Spleen (tissue), 11 donors: ENCODE measurements around the gene HSPB6. TPM values are rescaled to one million over a fixed set of nuclear protein-coding genes. Genes with fewer than 3 reads are reported as not detected.

ENCODE experiments used
- DNase-seq: peaks from one replicate; pipeline ENCODE4 v3.0.0-alpha.2; 2020
- H3K27ac ChIP-seq, 8 donors: fragments of 200-600 bp; sonication (generic) in 7 of 8; 1 replicate in 4 of 8; 2 replicates in 4 of 8; pipeline versions ENCODE4 v1.5.0 to v1.8.0; 2016 to 2021; ENCODE audit warnings: inconsistent platforms in 4 of 8, mild to moderate bottlenecking in 4 of 8, moderate library complexity in 1 of 8
- H3K27me3 ChIP-seq, 7 donors: fragments of 200-600 bp; sonication (generic) in 6 of 7; replicated peaks in 1 of 7; 1 replicate in 4 of 7; 2 replicates in 3 of 7; pipeline versions ENCODE4 v1.5.0 to v1.8.0; 2016 to 2021; ENCODE audit warnings: inconsistent platforms in 3 of 7, mild to moderate bottlenecking in 1 of 7
- H3K36me3 ChIP-seq, 6 donors: fragments of 200-600 bp; sonication (generic) in 5 of 6; 1 replicate in 4 of 6; 2 replicates in 2 of 6; pipeline versions ENCODE4 v1.5.0 to v1.8.0; 2016 to 2021; ENCODE audit warnings: inconsistent platforms in 2 of 6
- H3K4me1 ChIP-seq, 6 donors: fragments of 200-600 bp; sonication (generic) in 5 of 6; 1 replicate in 3 of 6; 2 replicates in 3 of 6; pipeline versions ENCODE4 v1.5.0 to v1.8.0; 2016 to 2021; ENCODE audit warnings: inconsistent platforms in 3 of 6
- H3K4me3 ChIP-seq, 8 donors: fragments of 200-600 bp; sonication (generic) in 7 of 8; 1 replicate in 4 of 8; 2 replicates in 4 of 8; pipeline versions ENCODE4 v1.5.0 to v1.8.0; 2016 to 2021; ENCODE audit warnings: inconsistent platforms in 4 of 8, mild to moderate bottlenecking in 4 of 8, moderate library complexity in 2 of 8
- H3K9me3 ChIP-seq, 8 donors: fragments of 200-600 bp; sonication (generic) in 7 of 8; 1 replicate in 4 of 8; 2 replicates in 4 of 8; pipeline versions ENCODE4 v1.5.0 to v1.8.0; 2016 to 2021; ENCODE audit warnings: inconsistent platforms in 4 of 8
- CTCF ChIP-seq, 11 experiments: fragments of 200-600 bp in 7 of 11; fragments of 450-650 bp in 4 of 11; sonication (generic) in 4 of 11; IDR thresholded peaks in 8 of 11; conservative IDR thresholded peaks in 3 of 11; 1 replicate in 7 of 11; 2 replicates in 4 of 11; pipeline versions ENCODE4 v1.4.0 to v1.8.0; 2016 to 2021; ENCODE audit warnings: antibody characterized with exemption in 11 of 11, inconsistent platforms in 4 of 11, mild to moderate bottlenecking in 1 of 11
- POLR2A ChIP-seq, 3 donors: fragments of 450-650 bp; IDR thresholded peaks; one replicate each; pipeline ENCODE4 v1.5.1; 2017; ENCODE audit warnings: antibody characterized with exemption in 3 of 3, mild to moderate bottlenecking in 1 of 3
- POLR2AphosphoS5 ChIP-seq, 3 donors: sonication (generic); formaldehyde crosslinking; IDR thresholded peaks; one replicate each; pipeline ENCODE4 v1.5.1; 2017; ENCODE audit warnings: antibody characterized with exemption in 3 of 3
- WGBS, 5 donors: extraction: QIAGEN DNeasy Blood & Tissue Kit in 3 of 5; methylation state at CpG; one replicate each; pipeline versions ENCODE4 v1.1.5 to v1.1.7; 2013 to 2018; 5-methylcytosine and 5-hydroxymethylcytosine counted together
- intact Hi-C: fragments of 100-400 bp; cut with DNase I; formaldehyde crosslinking; loops from one replicate; pipeline ENCODE4 v1.15.0; 2023; ENCODE audit warnings: low total_unique reads
- polyA plus RNA-seq, 3 donors: library from polyadenylated mRNA; stranded (reverse); fragments of 200-250 nt; gene quantifications; one replicate each; pipeline ENCODE4 v1.2.1, GENCODE V29; 2013
- total RNA-seq, 7 donors: library from RNA; depleted of rRNA in 3 of 7; stranded (reverse); fragments of >200 nt in 3 of 7; fragmentation: NEBNext Ultra II Directional in 4 of 7; extraction: Animal tissue kit (Norgen Biotek cat#: 25700) in 4 of 7; gene quantifications; one replicate each; pipeline versions ENCODE4 v1.1.0 to v1.2.1, GENCODE V29; 2016 to 2021
- donor health status: healthy with polysubstance abuse.
- donor health status: DM: no; HTN: no; CAD: no; lungs with moderate emphysema.
- donor health status: DM: no; HTN: no; CAD: no.
- donor health status: Bipolar disorder and iron deficiency.
- donor health status: healthy.
- donor health status: DM: no; HTN: no; CAD: no.
- donor health status: DM: yes; HTN: yes; CAD: no.

The HSPB6 gene
- total and polyA plus RNA-seq, 10 donors = 2.1 to 11.0 (median 4.4) TPM

DNA sequence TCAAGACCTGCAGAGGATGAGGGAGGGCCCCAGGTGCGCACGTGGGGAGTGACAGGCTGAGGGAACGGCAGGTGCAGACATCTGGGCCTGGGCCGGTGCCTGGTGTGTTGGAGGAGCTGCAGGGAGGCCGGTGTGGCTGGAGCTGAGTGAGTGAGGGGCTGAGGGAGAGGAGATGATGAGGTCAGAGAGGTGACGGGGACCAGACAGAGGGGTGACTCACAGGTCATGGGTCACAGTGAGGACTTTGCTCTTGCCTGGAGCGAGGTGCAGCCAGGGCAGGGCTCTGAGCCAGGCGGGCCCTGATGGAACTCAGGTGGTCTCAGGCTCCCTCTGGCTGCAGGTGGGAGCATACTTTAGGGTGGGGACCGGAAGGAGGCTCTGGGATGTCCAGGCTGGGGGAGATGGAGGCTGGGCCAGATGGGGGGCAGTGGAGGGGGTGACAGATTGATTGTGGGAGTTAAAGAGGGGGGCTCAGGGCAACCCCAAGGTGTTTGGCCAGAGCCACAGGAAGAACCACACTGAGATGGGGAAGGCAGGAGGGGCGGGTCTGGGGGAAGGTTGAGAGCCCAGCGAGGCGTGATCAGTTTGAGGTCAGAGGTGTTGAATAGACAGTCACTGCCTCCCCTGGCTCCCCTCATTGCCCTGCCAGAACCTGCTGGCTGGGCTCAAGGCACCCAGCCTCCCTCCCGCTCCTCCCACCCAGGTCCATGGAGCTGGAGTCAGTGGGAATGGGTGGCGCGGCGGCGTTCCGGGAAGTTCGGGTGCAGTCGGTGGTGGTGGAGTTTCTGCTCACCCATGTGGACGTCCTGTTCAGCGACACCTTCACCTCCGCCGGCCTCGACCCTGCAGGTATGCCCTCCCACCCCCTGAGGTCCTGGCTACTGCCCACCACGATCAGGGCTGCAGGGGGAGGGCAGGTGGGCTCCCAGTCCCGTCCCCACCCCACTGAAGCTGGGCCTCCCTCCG is 26.9 kb upstream of the HSPB6 start:
- no peak for DNase-seq
- WGBS, 5 donors = 83 to 91% (median 88%) methylated on average over 28 of the region's 28 CpGs
- Histone ChIP-seq H3K36me3 (peaks cover 0 to 86% (median 28%) of the 10 kb centered on the region in 6 donors), H3K27me3 (no peaks in the 10 kb centered on the region), H3K9me3 (no peaks in the 10 kb centered on the region), H3K4me1 (no peaks in the 10 kb centered on the region), H3K27ac (no peak overlapping the region), H3K4me3 (no peak overlapping the region)
- TF ChIP-seq POLR2AphosphoS5 (IDR thresholded peaks at IDR 0.05) (no peak), CTCF (IDR thresholded peaks at IDR 0.05 in 8 of 11, conservative IDR thresholded peaks at IDR 0.05 in 3 of 11) (no peak), POLR2A (IDR thresholded peaks at IDR 0.05) (no peak)
- intact Hi-C loops = no loop called here

DNA sequence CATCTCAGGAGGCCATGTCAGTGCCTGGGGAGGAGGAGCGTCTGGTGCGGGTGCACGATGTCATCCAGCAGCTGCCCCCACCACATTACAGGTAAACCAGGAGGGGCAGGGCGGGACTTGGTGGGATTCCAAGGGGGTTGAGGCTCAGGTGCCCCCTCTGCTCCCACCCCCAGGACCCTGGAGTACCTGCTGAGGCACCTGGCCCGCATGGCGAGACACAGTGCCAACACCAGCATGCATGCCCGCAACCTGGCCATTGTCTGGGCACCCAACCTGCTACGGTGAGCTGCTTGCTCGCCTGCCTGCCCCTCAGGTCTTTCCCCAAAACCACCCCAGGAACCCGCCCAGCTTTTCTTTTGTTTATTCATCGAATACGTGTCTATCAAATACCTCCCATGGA is 25.8 kb upstream of the HSPB6 start:
- H3K9me3 ChIP-seq = no peaks in the 10 kb centered on the region
- no peaks in the 10 kb centered on the region for H3K4me1 ChIP-seq
- TF ChIP-seq POLR2A (IDR thresholded peaks at IDR 0.05) (no peak), POLR2AphosphoS5 (IDR thresholded peaks at IDR 0.05) (no peak), CTCF (IDR thresholded peaks at IDR 0.05 in 8 of 11, conservative IDR thresholded peaks at IDR 0.05 in 3 of 11) (no peak)
- intact Hi-C loops = no loop called here
- H3K4me3 ChIP-seq = no peak overlapping the region
- H3K27me3 ChIP-seq = no peaks in the 10 kb centered on the region
- no peak overlapping the region for H3K27ac ChIP-seq
- DNase-seq = no peak
- 94 to 97% (median 96%) methylated on average over 11 to 12 of the region's 12 CpGs for WGBS, 5 donors
- peaks cover 0 to 96% (median 28%) of the 10 kb centered on the region in 6 donors for H3K36me3 ChIP-seq

- no peak for TF ChIP-seq CTCF (IDR thresholded peaks at IDR 0.05 in 8 of 11, conservative IDR thresholded peaks at IDR 0.05 in 3 of 11)
- TF ChIP-seq POLR2A (IDR thresholded peaks at IDR 0.05) = no peak
- TF ChIP-seq POLR2AphosphoS5 (IDR thresholded peaks at IDR 0.05) = no peak
- intact Hi-C loops = no loop called here
- no peak for DNase-seq
Measured at GRCh38 chr19:35781650-35782049, 24.8 kb upstream of the HSPB6 start.

GRCh38 chr19:35780717-35781116 is 23.9 kb upstream of the HSPB6 start:
- intact Hi-C loops = no loop called here
- Histone ChIP-seq H3K4me3 (no peak overlapping the region), H3K27ac (no peak overlapping the region), H3K9me3 (no peaks in the 10 kb centered on the region), H3K36me3 (peaks cover 0 to 79% (median 28%) of the 10 kb centered on the region in 6 donors), H3K27me3 (no peaks in the 10 kb centered on the region), H3K4me1 (peaks cover 0 to 10% (median 9%) of the 10 kb centered on the region in 6 donors)
- no peak for DNase-seq
- TF ChIP-seq POLR2A (IDR thresholded peaks at IDR 0.05) = no peak
- no peak for TF ChIP-seq POLR2AphosphoS5 (IDR thresholded peaks at IDR 0.05)
- no peak for TF ChIP-seq CTCF (IDR thresholded peaks at IDR 0.05 in 8 of 11, conservative IDR thresholded peaks at IDR 0.05 in 3 of 11)
- WGBS, 5 donors = 93 to 98% (median 95%) methylated on average over 5 to 20 of the region's 20 CpGs

More at GRCh38 chr19:35781650-35782049, 24.8 kb upstream of the HSPB6 start:
- peaks cover 0 to 1% (median 0%) of the 10 kb centered on the region in 6 donors for H3K4me1 ChIP-seq
- H3K36me3 ChIP-seq = peaks cover 0 to 89% (median 28%) of the 10 kb centered on the region in 6 donors
- 87 to 91% (median 90%) methylated on average over 8 to 9 of the region's 9 CpGs for WGBS, 5 donors
- H3K4me3 ChIP-seq = no peak overlapping the region
- no peak overlapping the region for H3K27ac ChIP-seq
- no peaks in the 10 kb centered on the region for H3K9me3 ChIP-seq
- no peaks in the 10 kb centered on the region for H3K27me3 ChIP-seq
